Superior temporal gyrus (tissue), 1 donor: ENCODE measurements around the gene PDE10A.
"Not testable (repeated sequence)": the region's sequence is repeated elsewhere in the genome, so short reads cannot be mapped to it uniquely, and the experiment has no call there.

Source experiments
- DNase-seq: peaks from one replicate; pipeline ENCODE4 v3.0.0-alpha.2; 2016; ENCODE audit errors: extremely low spot score

Gene PDE10A

GRCh38 chr6:165586706-165587105, 76.3 kb downstream of the PDE10A start:
- DNase-seq: no peak

- DNase-seq: no peak
Measured at GRCh38 chr6:165585060-165585459, 78.0 kb downstream of the PDE10A start.

GRCh38 chr6:165584541-165584940, 78.5 kb downstream of the PDE10A start:
- no peak for DNase-seq

- DNase-seq: peak; percentile 61
Measured at GRCh38 chr6:165581678-165582077, 81.4 kb downstream of the PDE10A start.

DNA sequence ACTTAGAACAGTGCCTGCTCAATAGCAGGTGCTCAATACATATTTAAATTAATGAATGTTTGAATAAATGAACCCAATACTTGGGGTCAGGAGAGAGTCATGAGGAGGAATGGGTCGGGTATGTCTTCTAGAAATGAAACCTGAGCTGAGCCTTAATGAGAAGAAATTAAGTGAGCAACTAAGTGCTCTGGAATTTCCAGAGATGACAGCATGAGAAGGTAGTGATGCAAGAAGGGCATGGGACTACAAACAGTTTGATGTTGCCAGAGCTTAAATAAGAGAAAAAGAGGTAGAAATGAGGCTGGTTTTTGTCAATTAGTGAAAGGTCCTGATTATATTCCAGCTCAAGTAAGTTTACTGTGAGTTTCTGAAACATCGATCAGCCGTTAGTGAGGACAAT, 82.9 kb downstream of the PDE10A start:
- no peak for DNase-seq

GRCh38 chr6:165579151-165579550, 83.9 kb downstream of the PDE10A start:
- no peak for DNase-seq

DNA sequence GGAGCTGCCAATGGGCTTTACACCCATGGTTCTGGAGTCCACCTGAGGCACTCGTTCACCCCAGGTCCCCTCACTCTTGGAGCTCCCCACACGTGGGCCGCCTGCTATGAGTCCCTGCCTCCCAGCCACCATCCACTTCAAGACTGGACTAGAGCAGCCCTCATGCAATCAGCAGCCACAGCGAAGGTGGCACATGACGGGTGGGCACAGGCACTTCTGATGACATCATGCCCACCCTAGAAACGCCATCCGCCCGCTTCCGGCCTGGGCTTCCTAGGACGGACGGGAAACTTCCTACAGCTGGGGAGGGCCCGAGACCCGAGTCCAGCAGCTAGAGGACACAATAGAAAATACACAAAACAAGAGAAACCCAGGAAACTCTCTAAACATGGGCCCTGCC, 85.5 kb downstream of the PDE10A start:
- no peak for DNase-seq

DNA sequence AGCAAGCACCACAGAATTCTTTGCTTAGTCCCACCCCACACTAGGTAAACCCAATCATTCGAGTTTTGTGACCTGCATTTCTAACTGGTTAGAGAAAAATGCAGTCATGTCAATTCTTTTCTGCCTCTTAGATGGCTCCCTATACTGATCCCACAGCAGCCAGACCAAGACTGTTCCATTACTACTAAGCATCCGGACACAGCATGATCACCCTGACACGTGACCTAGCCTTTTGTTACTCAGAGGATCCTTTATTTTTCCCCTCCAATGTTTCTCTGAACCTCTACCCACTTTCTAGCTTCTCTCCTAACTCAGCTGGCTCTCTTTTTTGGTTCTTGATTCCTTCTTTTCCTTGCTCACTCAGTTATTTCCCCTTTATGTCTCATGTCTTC, 87.9 kb downstream of the PDE10A start:
- DNase-seq: no peak

GRCh38 chr6:165574220-165575157, 88.6 kb downstream of the PDE10A start:
- DNase-seq: no peak

GRCh38 chr6:165573671-165574070, 89.4 kb downstream of the PDE10A start:
- no peak for DNase-seq

GRCh38 chr6:165571721-165572132, 91.3 kb downstream of the PDE10A start:
- no peak for DNase-seq

DNA sequence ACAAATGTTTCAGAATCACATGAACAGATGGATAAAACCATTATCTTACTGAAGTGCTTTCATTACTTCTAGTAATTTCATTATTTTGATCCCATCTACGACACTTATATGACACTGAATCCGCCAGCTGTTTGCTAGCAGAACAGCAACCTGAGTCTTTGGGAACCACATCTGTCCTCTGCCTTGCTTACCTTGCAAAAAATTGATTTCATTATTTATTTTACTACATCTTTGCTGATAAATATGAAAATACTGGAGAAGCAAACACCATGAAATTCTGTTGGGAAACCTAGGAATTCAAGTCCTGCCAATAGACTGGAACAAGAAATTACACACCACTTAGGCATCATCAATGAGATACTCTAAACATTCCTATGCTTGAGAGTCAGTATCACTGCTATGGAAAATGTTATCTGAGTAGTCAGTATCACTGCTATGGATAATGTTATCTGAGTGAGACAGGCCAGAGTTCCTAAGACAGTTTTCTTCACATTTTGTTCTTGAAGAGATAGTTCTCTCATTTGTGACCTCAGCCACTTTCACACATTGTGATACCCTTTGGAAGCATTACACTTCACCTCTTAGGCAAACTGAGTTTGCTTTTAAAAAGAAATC, 91.9 kb downstream of the PDE10A start:
- DNase-seq: no peak

DNA sequence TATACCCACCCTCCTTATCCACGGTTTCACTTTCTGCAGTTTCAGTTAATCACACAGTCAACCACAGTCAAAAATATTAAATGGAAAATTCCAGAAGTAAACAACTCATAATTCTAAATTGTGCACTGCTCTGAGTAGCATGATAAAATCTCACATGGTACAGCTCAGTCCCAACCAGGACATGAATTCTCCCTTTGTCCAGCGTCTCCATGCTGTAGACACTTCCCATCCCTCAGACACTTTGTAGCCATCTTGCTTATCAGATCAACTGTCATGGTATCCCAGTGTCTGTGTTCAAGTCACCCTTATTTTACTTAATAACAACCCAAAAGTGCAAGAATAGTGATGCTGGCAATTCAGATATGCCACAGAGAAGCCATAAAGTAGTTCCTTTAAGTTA, 94.7 kb downstream of the PDE10A start:
- no peak for DNase-seq

- no peak for DNase-seq
Measured at GRCh38 chr6:165566088-165566828, 96.8 kb downstream of the PDE10A start.

DNA sequence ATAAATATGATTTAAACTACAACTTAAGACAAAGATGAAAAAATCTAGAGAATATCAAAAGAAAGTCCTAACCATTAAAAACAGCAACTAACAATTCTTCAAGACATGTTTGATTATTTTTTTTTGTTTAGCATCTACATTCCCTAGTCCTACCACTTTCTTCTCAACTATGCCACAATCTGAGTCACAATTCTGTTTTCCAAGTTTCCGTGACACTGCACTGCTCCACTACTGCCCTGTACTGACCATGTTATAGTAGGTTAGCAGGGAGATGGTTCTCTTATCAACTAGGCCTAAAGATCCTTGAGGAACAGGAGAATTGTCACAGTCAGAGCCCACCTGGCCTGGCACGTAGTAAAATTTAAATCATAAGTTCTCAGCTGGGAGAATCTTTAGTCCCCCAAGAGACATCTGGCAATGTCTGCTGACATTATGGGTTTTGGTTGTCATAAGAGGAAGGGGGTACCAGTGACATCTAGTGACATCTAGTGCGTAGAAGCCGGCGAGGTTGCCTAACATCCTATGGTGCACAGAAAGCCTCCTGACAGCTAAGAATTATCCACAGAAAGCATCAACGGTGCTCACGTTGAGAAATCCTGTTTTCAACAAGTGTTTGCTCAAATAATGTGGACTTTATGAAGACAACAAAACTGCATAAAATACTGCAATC, 100.5 kb downstream of the PDE10A start:
- DNase-seq: no peak

DNA sequence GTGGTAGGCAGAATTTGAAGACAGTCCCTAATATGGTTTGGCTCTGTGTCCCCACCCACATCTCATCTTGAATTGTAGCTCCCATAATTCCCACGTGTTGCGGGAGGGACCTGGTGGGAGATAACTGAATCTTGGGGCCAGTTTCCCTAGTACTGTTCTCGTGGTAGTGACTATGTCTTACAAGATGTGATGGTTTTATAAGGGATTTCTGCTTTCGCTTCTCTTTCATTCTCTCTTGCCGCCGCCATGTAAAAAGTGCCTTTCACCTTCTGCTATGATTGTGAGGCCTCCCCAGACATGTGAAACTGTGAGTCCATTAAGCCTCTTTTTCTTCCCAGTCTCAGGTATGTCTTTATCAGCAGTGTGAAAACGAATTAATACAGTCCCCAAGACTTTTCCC, 103.4 kb downstream of the PDE10A start:
- no peak for DNase-seq

DNA sequence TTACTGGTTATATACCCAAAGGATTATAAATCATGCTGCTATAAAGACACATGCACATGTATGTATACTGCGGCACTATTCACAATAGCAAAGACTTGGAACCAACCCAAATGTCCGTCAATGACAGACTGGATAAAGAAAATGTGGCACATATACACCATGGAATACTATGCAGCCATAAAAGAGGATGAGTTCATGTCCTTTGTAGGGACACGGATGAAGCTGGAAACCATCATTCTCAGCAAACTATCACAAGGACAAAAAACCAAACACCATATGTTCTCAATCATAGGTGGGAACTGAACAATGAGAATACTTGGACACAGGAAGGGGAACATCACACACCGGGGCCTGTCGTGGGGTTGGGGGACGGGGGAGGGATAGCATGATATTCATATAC, 104.9 kb downstream of the PDE10A start:
- DNase-seq: not testable (repeated sequence)

GRCh38 chr6:165557674-165558073, 105.4 kb downstream of the PDE10A start:
- no peak for DNase-seq

GRCh38 chr6:165556116-165556843, 106.8 kb downstream of the PDE10A start:
- DNase-seq: no peak

DNA sequence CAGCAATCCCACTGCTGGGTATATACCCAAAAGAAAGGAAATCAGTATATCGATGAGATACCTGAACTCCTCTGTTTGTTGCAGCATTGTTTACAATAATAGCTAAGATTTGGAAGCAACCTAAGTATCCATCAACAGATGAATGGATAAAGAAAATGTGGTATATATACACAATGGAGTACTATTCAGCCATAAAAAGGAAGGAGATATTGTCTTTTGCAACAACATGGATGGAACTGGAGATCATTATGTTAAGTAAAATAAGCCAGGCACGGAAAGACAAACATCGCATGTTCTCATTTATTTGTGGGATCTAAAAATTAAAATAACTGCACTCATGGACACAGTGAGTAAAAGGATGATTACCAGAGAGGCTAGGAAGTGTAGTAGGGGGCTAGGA, 108.4 kb downstream of the PDE10A start:
- DNase-seq: not testable (repeated sequence)

DNA sequence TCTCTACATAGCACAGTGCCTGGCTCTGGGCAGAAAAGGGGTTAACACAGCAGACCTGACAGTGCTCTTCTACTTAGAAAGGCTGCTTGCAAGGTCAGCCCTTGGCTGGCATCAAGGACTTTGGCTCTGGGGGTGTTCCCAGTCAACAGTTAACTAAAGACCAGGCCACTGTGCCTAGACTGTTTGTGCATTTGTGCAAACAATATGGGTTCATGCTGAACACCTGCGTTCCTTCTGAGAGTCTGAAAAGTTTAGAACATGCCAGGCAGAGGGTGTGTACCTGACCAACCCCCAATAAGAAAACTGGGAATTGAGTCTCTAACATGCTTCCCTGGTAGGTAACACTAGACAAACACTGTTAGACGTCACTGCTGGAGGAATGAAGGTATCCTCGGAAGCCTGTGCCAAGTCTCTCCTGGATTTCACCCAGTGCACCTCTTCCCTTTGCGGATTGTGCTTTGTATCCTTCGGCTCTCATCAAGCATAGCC, 110.7 kb downstream of the PDE10A start:
- DNase-seq: no peak
